Measurements from ENCODE around the gene UBE2E2.

The UBE2E2 gene

GRCh38 chr3:23162934-23163333 is 40.2 kb upstream of the UBE2E2 start:
- TF ChIP-seq CTCF (IDR thresholded peaks at IDR 0.05; ENCODE audit: extremely low read depth, insufficient read depth, missing control alignments) = no peak
- in situ Hi-C loops (cut with MboI; ENCODE audit: low pct_unique_long_range_greater_than_20kb, low sequenced_read_pairs, unreplicated experiment) = no loop called here
- peak; percentile 27 for DNase-seq (ENCODE audit: low spot score)

GRCh38 chr3:23164746-23165145 is 38.4 kb upstream of the UBE2E2 start:
- in situ Hi-C loops (cut with MboI; ENCODE audit: low pct_unique_long_range_greater_than_20kb, low sequenced_read_pairs, unreplicated experiment) = no loop called here
- no peak for DNase-seq (ENCODE audit: low spot score)
- TF ChIP-seq CTCF (IDR thresholded peaks at IDR 0.05; ENCODE audit: extremely low read depth, insufficient read depth, missing control alignments) = no peak

GRCh38 chr3:23165571-23165970 is 37.6 kb upstream of the UBE2E2 start:
- TF ChIP-seq CTCF (IDR thresholded peaks at IDR 0.05; ENCODE audit: extremely low read depth, insufficient read depth, missing control alignments) = no peak

GRCh38 chr3:23166276-23166675 is 36.9 kb upstream of the UBE2E2 start:
- no peak for TF ChIP-seq CTCF (IDR thresholded peaks at IDR 0.05; ENCODE audit: extremely low read depth, insufficient read depth, missing control alignments)
- no peak for DNase-seq (ENCODE audit: low spot score)
- in situ Hi-C loops (cut with MboI; ENCODE audit: low pct_unique_long_range_greater_than_20kb, low sequenced_read_pairs, unreplicated experiment) = no loop called here

More at GRCh38 chr3:23165571-23165970, 37.6 kb upstream of the UBE2E2 start:
- in situ Hi-C loops (cut with MboI; ENCODE audit: low pct_unique_long_range_greater_than_20kb, low sequenced_read_pairs, unreplicated experiment) = no loop called here
- no peak for DNase-seq (ENCODE audit: low spot score)

- in situ Hi-C loops (cut with MboI; ENCODE audit: low pct_unique_long_range_greater_than_20kb, low sequenced_read_pairs, unreplicated experiment) = no loop called here
- no peak for DNase-seq (ENCODE audit: low spot score)
- TF ChIP-seq CTCF (IDR thresholded peaks at IDR 0.05; ENCODE audit: extremely low read depth, insufficient read depth, missing control alignments) = no peak
Measured at GRCh38 chr3:23166845-23167244, 36.3 kb upstream of the UBE2E2 start.

GRCh38 chr3:23169551-23169950 is 33.6 kb upstream of the UBE2E2 start:
- in situ Hi-C loops (cut with MboI; ENCODE audit: low pct_unique_long_range_greater_than_20kb, low sequenced_read_pairs, unreplicated experiment) = no loop called here
- TF ChIP-seq CTCF (IDR thresholded peaks at IDR 0.05; ENCODE audit: extremely low read depth, insufficient read depth, missing control alignments) = no peak
- DNase-seq (ENCODE audit: low spot score) = no peak

GRCh38 chr3:23170291-23170690 is 32.8 kb upstream of the UBE2E2 start:
- no peak for DNase-seq (ENCODE audit: low spot score)
- TF ChIP-seq CTCF (IDR thresholded peaks at IDR 0.05; ENCODE audit: extremely low read depth, insufficient read depth, missing control alignments) = no peak
- in situ Hi-C loops (cut with MboI; ENCODE audit: low pct_unique_long_range_greater_than_20kb, low sequenced_read_pairs, unreplicated experiment) = no loop called here
